HG02840 (cell line): ENCODE measurements around the gene FLOT1.

Experiments
- ATAC-seq: cut with Tn5 transposase; IDR thresholded peaks from one replicate; pipeline ENCODE4 v1.9.1; 2021; ENCODE audit warnings: mild to moderate bottlenecking, moderate library complexity, moderate number of reproducible peaks; ENCODE audit not compliant: unreplicated experiment, low FRiP score

The FLOT1 gene, protein sequence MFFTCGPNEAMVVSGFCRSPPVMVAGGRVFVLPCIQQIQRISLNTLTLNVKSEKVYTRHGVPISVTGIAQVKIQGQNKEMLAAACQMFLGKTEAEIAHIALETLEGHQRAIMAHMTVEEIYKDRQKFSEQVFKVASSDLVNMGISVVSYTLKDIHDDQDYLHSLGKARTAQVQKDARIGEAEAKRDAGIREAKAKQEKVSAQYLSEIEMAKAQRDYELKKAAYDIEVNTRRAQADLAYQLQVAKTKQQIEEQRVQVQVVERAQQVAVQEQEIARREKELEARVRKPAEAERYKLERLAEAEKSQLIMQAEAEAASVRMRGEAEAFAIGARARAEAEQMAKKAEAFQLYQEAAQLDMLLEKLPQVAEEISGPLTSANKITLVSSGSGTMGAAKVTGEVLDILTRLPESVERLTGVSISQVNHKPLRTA

DNA sequence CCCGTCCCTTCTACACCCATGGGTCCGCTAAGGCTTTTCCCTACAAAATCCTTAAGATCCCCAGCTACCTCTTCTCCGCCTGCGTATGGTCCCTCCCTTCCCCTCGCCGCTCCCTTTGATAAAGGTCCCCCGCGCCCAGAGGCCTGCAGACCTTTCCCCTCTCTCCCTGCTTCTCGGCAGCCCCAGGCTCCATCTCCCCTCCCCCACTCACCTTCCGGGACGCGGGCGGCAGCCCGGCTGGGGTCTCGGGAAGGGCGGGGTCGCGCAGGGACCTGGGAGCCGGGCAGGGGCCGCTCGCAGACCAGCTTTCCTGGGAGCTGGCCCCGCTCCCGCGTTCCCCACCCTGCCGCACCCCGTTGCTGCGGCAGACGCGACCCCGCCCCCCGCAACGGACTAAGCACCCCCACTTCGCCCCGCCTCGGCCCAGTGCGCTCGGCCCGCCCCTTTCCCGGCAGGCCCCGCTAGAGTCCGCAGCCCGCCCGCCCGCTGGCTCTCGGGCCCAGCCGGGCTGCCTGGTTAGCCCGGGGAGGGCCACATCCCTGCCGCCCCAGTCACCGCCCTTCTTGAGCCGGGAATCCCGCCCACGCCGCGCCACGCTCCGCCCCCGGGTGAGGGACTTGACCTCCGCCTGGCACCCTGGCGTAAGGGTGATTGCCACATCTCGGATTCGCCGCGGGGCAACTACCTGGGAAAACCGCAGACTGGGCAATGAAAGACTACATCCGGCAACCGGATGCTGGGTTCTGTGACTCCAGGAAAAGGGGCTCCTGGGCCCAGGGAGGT lies at the start of gene FLOT1:
Gene FLOT1 (minus strand): TSS at position 372 of the 783 bp plus-strand sequence. CDS start 498 bp downstream, outside the sequence.
- peak; percentile 59 for ATAC-seq

DNA sequence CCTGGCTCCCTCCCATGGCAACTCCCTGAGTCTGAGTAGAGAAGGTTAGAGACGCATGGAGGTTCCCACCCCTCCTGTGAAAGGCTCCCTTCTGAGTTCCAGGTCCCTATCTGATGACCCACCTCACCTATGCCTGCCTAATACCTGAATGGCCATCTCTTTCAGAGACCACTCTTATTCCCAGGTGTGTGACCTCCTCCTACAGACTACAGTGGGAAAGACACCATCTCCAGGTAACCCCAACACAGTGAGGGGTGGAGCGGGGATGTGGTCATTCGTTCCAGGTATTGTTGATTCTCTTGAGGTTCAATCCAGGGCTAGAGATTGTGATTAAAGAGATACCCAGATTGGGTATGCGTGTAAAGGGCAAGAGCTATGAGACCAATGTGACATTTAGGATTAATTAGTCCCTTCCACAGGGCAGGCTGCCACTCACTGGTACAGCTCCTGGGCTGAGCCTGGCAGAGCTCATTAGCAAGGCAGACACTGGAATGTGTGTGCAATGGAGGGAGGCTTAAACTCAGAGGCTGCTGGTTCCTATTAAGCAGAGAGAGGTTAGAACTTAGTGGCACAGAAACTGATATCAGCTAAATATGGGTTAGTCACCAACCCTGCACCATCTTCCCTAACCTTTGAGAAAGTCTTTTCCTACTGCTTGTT lies 48.4 kb upstream of the FLOT1 start:
- no peak for ATAC-seq

DNA sequence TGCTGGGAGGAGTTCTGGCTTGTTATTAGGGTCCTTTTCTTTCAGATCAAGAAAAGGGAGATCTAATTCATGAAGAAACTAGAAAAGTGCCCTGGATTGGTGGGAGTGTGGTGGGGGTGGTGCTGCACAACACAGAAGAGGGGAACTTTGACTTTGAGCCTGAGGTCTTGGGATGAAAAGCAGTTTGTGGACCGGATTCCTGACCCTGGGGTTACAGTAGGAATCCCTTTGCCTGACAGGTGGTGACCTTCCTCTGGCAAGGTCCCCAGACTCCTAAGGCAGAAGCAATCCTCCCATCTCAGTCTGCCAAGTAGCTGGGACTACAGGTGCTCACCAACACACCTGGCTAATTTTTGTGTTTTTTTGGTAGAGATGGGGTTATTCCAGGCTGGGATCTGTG lies 47.1 kb upstream of the FLOT1 start:
- no peak for ATAC-seq

DNA sequence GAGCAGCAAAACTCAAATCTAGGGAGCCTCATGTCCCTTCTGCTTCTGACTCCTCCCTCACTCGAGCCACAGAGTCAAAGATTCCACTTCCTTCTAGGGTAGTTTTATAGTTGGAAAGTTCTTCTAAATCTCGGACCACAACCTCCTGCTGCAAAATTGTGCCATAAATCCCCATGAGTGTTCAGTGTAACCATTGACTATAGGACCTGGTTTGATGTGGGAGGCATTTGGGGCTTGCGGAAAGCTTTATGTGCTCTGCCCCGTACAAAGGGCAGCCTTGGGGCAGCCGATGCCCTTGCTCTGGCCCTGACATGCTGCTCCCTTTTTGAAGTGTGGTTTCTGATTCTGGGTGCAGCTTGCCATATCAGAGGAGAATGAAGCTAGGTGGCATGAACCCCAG lies 45.5 kb upstream of the FLOT1 start:
- ATAC-seq: no peak

DNA sequence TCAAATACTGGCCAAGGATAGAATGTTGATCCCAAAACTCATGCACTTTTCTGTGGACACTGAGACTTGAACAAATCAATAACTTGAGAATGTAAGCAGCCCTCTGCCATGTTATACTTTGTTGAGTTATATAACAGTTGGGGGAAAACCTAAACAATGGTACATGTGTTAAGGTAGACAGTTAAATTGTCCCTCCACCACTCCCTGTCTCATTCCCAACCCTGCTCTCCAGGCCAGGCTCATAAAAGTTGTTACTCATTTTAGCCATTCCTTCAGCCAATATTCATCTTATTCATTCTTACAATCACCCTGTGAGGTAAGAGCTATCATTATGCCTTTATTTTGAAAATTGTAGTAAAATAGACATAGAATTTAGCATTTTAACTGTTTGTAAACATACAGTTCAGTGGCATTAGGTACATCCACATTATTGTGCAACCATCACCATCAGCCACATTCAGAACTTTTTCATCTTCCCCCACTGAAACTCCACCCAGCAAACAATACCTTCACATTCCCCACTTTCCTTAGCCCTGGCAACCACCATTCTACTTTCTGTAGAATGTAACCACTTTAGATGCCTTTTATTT lies 40.0 kb upstream of the FLOT1 start:
- ATAC-seq: no peak

DNA sequence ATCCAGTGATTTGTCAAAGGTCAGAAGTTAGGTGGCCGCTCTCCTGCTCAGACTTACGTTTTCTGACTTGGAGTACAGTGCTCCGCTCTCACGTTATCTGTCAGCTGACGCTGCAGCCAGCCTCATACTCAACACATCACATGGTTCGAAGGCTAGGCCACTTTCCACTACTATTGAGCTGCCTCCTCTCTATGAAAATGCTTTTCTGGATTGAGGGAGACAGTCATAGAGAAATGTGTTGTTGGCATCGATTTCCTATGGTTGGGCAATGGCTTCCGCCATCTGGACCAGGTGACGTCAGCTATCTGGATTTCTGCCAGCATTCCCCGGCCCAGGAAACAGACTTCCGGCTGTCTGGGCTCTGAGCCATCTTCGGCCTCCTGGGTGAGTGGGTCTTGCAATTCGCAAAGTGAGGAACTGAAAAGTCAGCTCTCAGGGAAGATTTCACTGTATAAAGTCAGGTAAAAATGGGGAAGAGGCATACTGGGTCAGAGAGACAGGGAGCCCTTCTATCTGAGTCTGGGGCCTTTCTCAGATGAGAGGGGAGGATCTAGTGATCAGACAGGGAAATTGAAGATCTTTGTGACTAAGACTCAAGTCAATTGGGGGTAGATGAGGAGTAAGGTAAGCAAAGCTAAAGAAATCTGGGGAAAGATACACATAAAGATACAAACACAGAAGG lies 39.4 kb upstream of the FLOT1 start:
- ATAC-seq: no peak

DNA sequence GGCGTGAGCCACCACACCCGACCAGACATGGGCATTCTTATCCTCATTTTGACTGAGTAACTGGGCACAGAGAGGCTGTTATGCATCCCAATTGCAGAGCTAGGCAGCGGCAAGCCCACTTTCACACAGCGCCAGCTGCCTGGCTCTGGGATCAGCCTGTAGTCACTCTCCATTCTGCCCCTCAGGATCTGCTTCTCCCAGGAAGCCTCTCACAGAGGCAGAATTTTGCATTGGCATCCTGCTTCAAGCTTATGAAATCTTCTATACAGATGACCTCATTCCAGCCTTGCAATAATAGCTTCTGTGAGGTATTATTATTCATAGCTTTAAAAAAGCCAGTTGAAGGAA lies 38.9 kb upstream of the FLOT1 start:
- no peak for ATAC-seq

DNA sequence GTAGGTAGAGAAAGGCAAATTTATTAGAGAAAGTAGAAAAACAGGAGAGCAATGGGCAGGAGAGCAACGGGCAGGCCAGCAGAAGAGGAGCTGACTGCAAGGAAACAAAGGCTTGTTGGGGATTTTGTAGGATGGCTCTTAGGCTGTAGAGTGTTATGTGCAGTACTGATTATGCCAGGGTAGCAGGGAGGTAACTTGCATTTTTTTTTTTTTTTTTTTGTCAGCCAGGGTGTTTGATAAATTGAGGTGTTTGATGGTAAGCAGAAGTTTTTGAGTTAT lies 38.1 kb upstream of the FLOT1 start:
- ATAC-seq: no peak

DNA sequence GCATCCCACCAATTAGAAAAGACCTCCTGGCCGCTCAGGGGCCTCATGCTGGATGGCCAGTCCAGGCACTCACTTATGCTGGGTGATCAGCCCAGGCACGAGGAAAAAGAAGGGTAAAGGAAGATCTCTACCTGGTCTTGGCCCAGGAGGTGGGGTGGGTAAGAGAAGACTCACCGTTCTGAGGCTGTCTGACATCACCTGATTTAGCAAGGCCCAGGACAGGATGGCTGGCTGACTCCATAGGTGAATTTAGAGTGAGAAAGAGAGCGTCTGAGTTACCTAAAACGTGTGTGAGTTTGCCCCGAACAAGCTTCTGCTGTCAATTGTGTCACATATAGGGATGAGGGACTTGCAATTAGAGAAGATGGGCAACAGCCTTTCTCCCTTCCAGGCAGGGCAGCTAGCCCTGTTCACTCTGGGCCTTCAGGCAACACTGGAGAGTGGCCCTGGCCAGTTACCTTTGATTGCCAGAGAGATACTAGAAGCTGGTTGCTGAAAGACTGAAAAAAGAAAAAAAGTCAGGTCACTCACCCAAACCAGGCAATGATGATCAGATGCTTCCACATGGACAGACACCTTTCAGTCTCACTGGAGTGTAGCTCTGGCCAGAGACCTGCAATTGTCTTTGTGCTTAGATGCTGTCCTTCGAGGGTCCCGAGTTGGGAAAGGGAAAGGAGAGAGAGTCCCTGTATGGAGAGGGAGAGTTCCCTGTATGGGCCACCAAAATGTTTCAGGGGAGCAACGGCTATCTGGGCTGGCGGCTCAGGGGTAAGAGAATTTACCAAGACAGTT lies 37.6 kb upstream of the FLOT1 start:
- ATAC-seq: no peak

DNA sequence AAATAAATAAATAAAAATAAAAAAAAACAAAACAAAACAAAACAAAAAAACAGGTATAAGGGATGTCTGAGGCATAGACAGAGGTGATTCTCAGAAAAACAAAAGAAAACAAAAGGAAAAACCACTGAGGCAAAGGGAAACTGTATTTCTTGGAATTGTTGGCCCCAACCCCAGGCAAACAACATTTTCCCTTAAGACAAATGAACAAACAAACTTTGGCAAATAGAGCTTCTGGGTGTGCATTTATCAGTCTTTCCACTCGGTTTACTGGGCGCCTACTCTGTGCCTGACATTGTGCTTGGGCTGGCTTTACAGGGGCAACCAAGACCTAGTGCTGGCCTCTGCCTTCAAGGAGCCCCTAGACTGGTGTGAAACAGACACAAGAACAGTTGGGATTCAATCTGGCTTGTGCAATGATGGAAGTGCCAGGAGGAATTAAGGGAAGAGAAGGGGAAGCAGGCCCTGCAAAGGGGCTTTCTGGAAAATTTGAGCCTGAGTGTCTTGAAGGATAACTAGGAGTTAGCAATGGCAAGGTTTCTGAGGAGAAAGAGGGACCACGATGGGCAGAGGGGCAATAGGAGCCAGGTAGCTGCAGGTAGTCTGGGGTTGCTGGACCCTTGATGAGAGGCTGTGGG lies 35.6 kb upstream of the FLOT1 start:
- no peak for ATAC-seq

DNA sequence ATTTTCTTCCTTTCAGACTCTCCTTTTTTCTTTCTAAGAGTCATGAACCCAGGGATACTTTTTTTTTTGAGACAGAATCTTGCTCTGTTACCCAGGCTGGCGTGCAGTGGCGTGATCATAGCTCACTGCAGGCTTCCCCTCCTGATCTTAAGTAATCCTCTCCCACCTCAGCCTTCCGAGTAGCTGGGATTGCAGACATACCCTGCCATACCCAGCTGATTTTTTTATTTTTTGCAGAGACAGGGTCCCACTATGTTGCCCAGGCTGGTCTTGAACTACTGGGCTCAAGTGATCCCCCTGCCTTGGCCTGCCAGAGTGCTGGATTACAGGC lies 34.6 kb upstream of the FLOT1 start:
- ATAC-seq: no peak

DNA sequence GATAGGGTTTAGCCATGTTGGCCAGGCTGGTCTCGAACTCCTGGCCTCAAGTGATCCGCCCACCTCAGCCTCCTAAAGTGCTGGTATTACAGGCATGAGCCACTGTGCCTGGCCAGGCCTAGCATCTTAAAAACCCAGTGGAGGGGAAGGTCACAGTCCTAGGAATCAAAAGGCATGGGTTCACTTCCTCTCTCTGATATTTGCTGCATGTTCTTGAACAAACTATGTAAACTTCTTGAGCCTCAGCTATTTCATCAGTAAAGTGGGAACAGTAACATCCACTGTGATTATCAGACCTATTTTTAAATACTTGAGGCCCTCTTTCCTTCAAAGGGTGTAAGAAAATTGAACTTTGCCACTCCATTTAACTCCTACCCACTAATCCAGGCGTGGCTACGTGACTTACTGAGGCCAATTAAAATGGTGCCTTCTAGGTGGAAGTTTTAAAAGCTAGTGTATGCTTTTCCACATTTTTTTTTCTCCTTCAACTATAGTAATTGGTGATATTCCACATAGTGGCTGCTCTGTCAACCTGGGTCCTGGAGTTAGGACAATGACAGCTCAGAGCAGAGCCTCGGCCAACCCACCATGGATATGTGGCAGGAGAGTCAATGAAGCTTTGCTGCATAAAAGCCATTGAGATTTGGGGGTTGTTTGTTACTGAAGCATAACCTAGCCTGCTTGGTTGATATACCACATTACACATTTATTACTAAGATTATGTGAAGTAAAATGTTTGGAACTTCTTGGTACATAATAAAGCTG lies 34.1 kb upstream of the FLOT1 start:
- ATAC-seq: no peak

DNA sequence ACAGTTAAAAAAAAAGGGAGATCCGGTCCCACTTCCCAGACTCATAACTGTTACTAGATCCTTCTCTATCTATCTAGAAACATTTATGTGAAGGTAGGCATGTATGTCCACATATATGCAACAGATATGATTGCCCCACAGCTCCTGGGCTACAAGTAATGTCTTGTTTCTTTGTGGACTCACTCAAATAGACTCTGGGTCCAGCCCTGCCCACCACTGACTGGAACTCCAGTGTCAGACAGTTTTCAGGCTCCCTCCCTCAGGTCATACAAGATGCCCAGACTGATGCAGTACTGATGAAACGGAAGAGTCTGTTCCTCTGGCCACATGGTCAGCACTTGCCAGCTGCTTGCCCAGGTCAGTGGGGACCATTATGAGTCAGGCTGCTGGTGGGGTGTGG lies 32.6 kb upstream of the FLOT1 start:
- no peak for ATAC-seq

DNA sequence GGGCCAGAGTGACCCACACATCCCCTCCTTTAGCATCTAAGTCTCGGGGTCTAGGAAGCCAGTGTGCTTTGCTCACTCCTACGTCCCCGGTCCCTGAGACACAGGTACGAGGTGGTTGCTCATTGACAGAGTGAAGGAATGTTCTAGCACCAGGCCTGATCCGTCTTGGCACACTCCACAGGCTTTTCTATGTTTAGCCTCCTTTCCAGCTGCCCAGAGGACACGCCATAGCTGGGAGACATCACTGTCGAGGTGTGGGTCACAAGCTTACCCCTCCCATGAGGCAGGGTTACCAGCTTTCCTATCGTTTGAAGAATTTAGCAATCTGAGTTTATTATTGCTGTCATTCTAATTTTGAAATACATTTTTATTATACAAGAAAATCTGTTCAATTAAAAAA lies 32.2 kb upstream of the FLOT1 start:
- ATAC-seq: no peak

DNA sequence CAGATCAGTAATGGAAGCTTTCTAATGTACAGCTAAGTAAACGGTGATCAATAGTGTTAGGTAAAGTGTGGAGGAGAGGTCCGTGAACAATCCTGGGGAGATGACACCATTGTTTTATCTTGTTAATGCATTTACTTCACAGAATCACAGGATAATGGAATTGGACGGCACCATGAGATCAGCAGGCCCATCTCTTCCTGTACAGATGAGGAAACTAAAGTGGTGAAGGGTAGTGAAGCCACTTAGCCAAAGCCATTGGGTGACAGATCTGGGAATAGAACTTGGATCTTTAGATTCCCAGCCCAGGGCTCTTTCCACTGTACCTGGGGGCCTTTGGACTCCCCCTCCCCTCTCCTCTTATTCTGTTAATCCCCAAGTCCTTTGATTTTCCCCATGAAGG lies 28.1 kb upstream of the FLOT1 start:
- ATAC-seq: no peak

DNA sequence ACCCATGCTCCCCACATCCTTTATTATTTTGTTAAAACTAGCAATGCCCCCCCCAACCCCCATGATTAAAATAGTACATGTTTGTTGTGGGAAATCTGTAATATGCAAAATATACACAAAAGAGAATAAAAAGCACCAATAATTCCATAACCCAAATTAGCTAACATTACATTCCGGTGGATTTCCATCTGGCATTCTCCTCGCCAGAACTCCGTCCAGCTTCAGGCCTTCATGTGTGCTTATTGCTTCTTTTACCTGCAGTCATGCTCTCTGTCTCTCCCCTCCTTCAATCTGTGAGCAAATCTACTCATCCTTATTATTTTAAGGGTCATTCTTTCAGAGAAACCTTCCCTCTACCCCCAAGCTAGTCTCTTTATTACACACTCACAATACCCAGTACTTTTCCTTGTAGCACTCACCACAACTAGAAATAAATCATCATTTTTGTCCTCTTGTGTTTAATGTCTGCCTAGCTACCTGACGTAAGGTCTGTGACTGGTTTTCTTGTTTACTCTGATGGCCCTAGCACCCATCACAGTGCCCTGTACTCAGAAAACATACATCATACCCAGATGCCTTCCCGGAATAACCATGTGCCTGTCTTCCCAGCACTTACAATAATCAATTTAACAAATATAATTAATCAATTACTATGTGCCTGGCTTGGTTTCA lies 27.5 kb upstream of the FLOT1 start:
- no peak for ATAC-seq

DNA sequence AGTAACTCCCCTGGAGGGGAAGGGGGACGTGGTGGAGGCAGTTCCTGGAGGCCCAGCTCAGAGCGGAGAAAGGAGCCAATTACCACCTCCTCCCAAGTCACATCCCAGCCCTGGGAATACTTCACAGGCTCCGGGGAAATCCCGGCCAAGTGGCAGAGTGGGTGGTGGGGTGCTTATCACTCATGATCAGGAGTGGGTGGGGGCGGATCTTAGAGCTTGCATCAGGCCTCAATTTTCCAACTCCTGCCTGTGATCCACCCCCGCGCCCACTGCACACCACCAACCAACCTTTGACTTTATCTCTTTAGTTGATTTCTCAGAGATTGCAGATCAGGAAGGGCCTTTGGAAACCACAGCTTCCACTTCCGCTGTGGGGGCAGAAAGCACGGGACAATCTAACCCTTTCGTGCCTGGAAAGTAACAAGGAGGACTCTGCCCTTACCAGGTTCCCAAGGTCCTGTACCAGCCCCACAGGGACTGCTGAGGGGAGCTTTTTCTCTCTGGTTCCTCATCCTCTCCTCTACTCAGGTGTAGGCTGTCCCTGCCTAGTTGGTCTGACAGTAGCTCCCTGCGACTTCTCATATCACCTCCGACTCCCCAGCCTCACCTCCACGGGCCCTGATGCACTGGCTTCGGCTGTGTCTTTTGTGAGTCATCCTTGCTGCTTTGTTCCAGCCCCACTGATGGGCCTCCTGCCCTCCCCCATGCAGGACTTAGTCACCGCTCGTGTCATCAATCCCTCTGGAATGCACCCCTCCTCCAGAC lies 26.8 kb upstream of the FLOT1 start:
- no peak for ATAC-seq
